ENCODE results near the gene ADRA2A. TPM values are rescaled to one million over a fixed set of nuclear protein-coding genes. Genes with fewer than 3 reads are reported as not detected.

The ADRA2A gene
- total RNA-seq, 1 donor from 2014 or later, result 23.5 TPM

- H3K4me1 ChIP-seq, result no peaks in the 10 kb centered on the region
- TF ChIP-seq CTCF (IDR thresholded peaks at IDR 0.05), result no peak
- no peak for DNase-seq (ENCODE audit: low spot score in 2 of 2)
- H3K4me3 ChIP-seq, result no peak overlapping the region
- intact Hi-C loops (cut with DNase I), result no loop called here
- no peaks in the 10 kb centered on the region for H3K27me3 ChIP-seq
- H3K36me3 ChIP-seq, result no peaks in the 10 kb centered on the region
- no peak overlapping the region for H3K27ac ChIP-seq
- H3K9me3 ChIP-seq, result no peaks in the 10 kb centered on the region
These were observed 7.8 kb downstream of the ADRA2A start for GRCh38 chr10:111084366-111085255.

GRCh38 chr10:111085690-111086353 lies 9.0 kb downstream of the ADRA2A start:
- Histone ChIP-seq H3K9me3 (no peaks in the 10 kb centered on the region), H3K27ac (no peak overlapping the region), H3K36me3 (no peaks in the 10 kb centered on the region), H3K4me1 (no peaks in the 10 kb centered on the region), H3K4me3 (no peak overlapping the region), H3K27me3 (no peaks in the 10 kb centered on the region)
- no peak for TF ChIP-seq CTCF (IDR thresholded peaks at IDR 0.05)
- no peak for DNase-seq (ENCODE audit: low spot score in 2 of 2)
- intact Hi-C loops (cut with DNase I), result no loop called here

- DNase-seq (ENCODE audit: low spot score in 2 of 2), result no peak
- H3K9me3 ChIP-seq, result no peaks in the 10 kb centered on the region
- no peaks in the 10 kb centered on the region for H3K36me3 ChIP-seq
- no peak for TF ChIP-seq CTCF (IDR thresholded peaks at IDR 0.05)
- H3K4me3 ChIP-seq, result no peak overlapping the region
- H3K27ac ChIP-seq, result no peak overlapping the region
- no peaks in the 10 kb centered on the region for H3K4me1 ChIP-seq
- H3K27me3 ChIP-seq, result no peaks in the 10 kb centered on the region
- intact Hi-C loops (cut with DNase I), result no loop called here
These were observed 9.7 kb downstream of the ADRA2A start for GRCh38 chr10:111086574-111086973.

GRCh38 chr10:111087331-111087756 lies 10.5 kb downstream of the ADRA2A start:
- H3K9me3 ChIP-seq, result no peaks in the 10 kb centered on the region
- no peak for TF ChIP-seq CTCF (IDR thresholded peaks at IDR 0.05)
- H3K27me3 ChIP-seq, result no peaks in the 10 kb centered on the region
- no peak for DNase-seq (ENCODE audit: low spot score in 2 of 2)
- no peaks in the 10 kb centered on the region for H3K4me1 ChIP-seq
- no peaks in the 10 kb centered on the region for H3K36me3 ChIP-seq
- H3K4me3 ChIP-seq, result no peak overlapping the region
- H3K27ac ChIP-seq, result no peak overlapping the region
- intact Hi-C loops (cut with DNase I), result no loop called here

- intact Hi-C loops (cut with DNase I), result no loop called here
These were observed 11.2 kb downstream of the ADRA2A start for GRCh38 chr10:111087968-111088505.

More at GRCh38 chr10:111087968-111088505, 11.2 kb downstream of the ADRA2A start:
- Histone ChIP-seq H3K27ac (no peak overlapping the region), H3K27me3 (no peaks in the 10 kb centered on the region), H3K4me1 (no peaks in the 10 kb centered on the region), H3K36me3 (no peaks in the 10 kb centered on the region), H3K9me3 (no peaks in the 10 kb centered on the region), H3K4me3 (no peak overlapping the region)
- TF ChIP-seq CTCF (IDR thresholded peaks at IDR 0.05), result no peak
- DNase-seq (ENCODE audit: low spot score in 2 of 2), result no peak

All from ascending aorta (tissue), 2 donors.